Cardiac muscle cell (in vitro differentiated cells and primary cell): ENCODE results near the gene MAP1A. TPM values are rescaled to one million over a fixed set of nuclear protein-coding genes. Genes with fewer than 3 reads are reported as not detected.

Experiments
- DNase-seq, 2 donors: peaks; one replicate each; pipeline versions ENCODE4 v3.0.0 to v3.0.0-alpha.2; 2010 to 2017; ENCODE audit warnings: low read depth in 1 of 2, low spot score in 1 of 2
- H3K27ac ChIP-seq: fragments of 200-600 bp; sonication (generic); 2 replicates; pipeline ENCODE4 v1.5.1; 2016
- H3K27me3 ChIP-seq: fragments of 200-600 bp; sonication (generic); 2 replicates; pipeline ENCODE4 v1.6.0; 2016; ENCODE audit warnings: control low read depth
- H3K36me3 ChIP-seq: fragments of 200-600 bp; sonication (generic); 2 replicates; pipeline ENCODE4 v1.5.1; 2016; ENCODE audit warnings: control low read depth
- H3K4me1 ChIP-seq: fragments of 200-600 bp; sonication (generic); 2 replicates; pipeline ENCODE4 v1.8.1; 2017; ENCODE audit warnings: low read depth, mild to moderate bottlenecking, mixed run types
- H3K4me3 ChIP-seq: fragments of 200-600 bp; sonication (generic); 2 replicates; pipeline ENCODE4 v1.5.1; 2016; ENCODE audit warnings: mild to moderate bottlenecking
- H3K9me3 ChIP-seq: fragments of 200-600 bp; sonication (generic); 2 replicates; pipeline ENCODE4 v1.5.1; 2017; ENCODE audit warnings: low read depth, mild to moderate bottlenecking, control low read depth
- CTCF ChIP-seq: IDR thresholded peaks from 2 replicates; pipeline ENCODE4 v1.5.1; 2012; ENCODE audit warnings: low read depth, mild to moderate bottlenecking, low read length
- polyA plus RNA-seq: library from polyadenylated mRNA; unstranded; fragments of >200 nt; fragmentation: Nextera tagmentation; extraction: Ambion mirVana; gene quantifications from 2 replicates; pipeline ENCODE4 v1.2.1, GENCODE V29; 2016
- total RNA-seq: library from RNA; depleted of rRNA; stranded (reverse); fragments of >200 nt; gene quantifications from 2 replicates; pipeline ENCODE4 v1.2.3, GENCODE V29; 2016

The MAP1A gene
- total and polyA plus RNA-seq, 2 experiments from 2014 or later, result 19.3 to 30.6 TPM

GRCh38 chr15:43534897-43535296 is 17.5 kb downstream of the MAP1A start:
- DNase-seq, result no peak
- no peaks in the 10 kb centered on the region for H3K27me3 ChIP-seq
- no peak for TF ChIP-seq CTCF

DNA sequence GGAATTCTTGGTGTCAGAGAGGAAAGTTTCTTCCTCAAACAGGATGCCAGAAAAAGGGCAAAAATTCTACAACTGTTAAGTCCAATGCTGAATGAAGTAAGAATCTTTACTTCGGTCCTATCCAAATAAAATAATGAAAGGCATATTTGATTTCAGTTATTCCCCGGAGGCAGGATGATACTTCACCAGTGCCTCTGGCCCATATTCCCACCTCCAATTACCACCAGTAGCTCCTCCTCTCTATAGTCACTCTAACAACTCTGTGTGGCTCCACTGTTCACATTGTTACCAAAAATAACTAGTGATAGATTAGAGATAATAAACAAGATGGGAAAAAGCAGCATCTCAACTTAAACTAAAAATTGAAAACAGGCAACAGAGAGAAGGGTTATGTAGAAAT is 20.7 kb downstream of the MAP1A start:
- Histone ChIP-seq H3K27me3 (no peaks in the 10 kb centered on the region), H3K27ac (no peak overlapping the region), H3K36me3 (no peaks in the 10 kb centered on the region), H3K4me1 (no peaks in the 10 kb centered on the region), H3K9me3 (no peaks in the 10 kb centered on the region), H3K4me3 (no peak overlapping the region)
- DNase-seq, result no peak
- no peak for TF ChIP-seq CTCF

More at GRCh38 chr15:43534897-43535296, 17.5 kb downstream of the MAP1A start:
- Histone ChIP-seq H3K4me1 (no peaks in the 10 kb centered on the region), H3K36me3 (no peaks in the 10 kb centered on the region), H3K4me3 (no peak overlapping the region), H3K9me3 (no peaks in the 10 kb centered on the region), H3K27ac (no peak overlapping the region)

GRCh38 chr15:43541785-43542184 is 24.4 kb downstream of the MAP1A start:
- no peaks in the 10 kb centered on the region for H3K36me3 ChIP-seq

DNA sequence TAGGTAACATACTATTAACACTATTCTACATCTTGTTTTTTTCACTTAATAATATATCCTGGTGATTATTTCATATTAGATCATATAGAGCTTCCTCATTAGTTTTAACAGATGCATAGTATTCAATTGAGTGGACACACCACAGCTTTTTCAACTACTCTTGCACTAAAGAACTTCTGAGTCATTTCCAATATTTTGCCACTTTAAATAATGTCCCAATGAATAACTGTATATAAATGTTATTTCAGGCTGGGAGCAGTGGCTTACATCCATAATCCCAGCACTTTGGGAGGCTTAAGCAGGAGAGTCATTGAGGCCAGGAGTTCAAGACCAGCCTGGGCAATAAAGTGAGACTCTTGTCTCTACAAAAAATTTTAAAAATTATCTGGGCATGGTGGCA is 26.9 kb downstream of the MAP1A start:
- Histone ChIP-seq H3K36me3 (peaks cover 2% of the 10 kb centered on the region), H3K27ac (no peak overlapping the region), H3K27me3 (no peaks in the 10 kb centered on the region), H3K4me3 (no peak overlapping the region), H3K9me3 (no peaks in the 10 kb centered on the region), H3K4me1 (no peaks in the 10 kb centered on the region)
- no peak for DNase-seq
- TF ChIP-seq CTCF, result no peak

More at GRCh38 chr15:43541785-43542184, 24.4 kb downstream of the MAP1A start:
- no peak overlapping the region for H3K27ac ChIP-seq
- no peaks in the 10 kb centered on the region for H3K4me1 ChIP-seq
- H3K9me3 ChIP-seq, result no peaks in the 10 kb centered on the region
- no peaks in the 10 kb centered on the region for H3K27me3 ChIP-seq
- peak in 1 of 2 donors; percentile 56 for DNase-seq
- TF ChIP-seq CTCF, result no peak
- H3K4me3 ChIP-seq, result no peak overlapping the region

GRCh38 chr15:43545426-43545825 is 28.0 kb downstream of the MAP1A start:
- Histone ChIP-seq H3K9me3 (no peaks in the 10 kb centered on the region), H3K4me1 (no peaks in the 10 kb centered on the region), H3K36me3 (peaks cover 2% of the 10 kb centered on the region), H3K27me3 (no peaks in the 10 kb centered on the region), H3K4me3 (no peak overlapping the region), H3K27ac (no peak overlapping the region)
- TF ChIP-seq CTCF, result no peak
- no peak for DNase-seq

DNA sequence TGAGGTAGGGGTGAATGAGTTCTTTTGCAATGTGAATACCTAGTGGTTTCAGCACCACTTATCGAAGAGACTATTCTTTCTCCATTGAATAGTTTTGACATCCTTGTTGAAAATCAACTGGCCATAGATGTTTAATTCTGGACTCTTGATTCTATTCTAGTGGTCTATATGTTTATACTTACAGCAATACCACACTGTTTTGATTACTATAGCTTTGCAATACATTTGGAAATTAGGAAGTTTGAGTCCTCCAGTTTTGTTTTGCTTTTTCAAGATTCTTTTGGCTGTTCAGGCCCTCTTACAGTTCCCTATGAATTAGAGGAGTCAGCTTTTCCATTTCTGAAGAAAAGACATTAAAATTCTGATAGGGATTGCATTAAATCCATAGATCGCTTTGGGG is 30.1 kb downstream of the MAP1A start:
- no peak overlapping the region for H3K27ac ChIP-seq
- H3K9me3 ChIP-seq, result no peaks in the 10 kb centered on the region
- peaks cover 2% of the 10 kb centered on the region for H3K36me3 ChIP-seq
- H3K27me3 ChIP-seq, result no peaks in the 10 kb centered on the region
- no peak for TF ChIP-seq CTCF
- no peak overlapping the region for H3K4me3 ChIP-seq
- DNase-seq, result no peak
- no peaks in the 10 kb centered on the region for H3K4me1 ChIP-seq
